ENCODE data around the gene GABRP.
"Not testable (repeated sequence)": the region's sequence is repeated elsewhere in the genome, so short reads cannot be mapped to it uniquely, and the experiment has no call there.

Gene GABRP

DNA sequence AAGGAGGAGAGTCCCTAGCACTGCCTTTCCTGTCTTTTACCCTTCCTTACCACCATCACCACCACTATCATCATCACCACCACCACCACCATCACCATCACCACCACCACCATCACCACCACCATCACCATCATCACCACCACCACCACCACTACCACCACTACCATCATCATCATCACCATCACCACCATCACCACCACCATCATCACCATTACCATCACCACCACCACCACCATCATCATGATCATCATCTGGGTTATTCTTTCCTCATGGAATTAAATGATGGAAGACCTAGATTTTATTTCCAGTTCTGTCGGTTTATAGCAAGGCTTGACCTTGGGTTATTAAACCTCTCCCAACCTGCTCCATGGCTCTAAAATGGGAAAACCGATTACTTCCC is 50.5 kb downstream of the GABRP start:
- CTCF ChIA-PET, result interaction anchor here (0.6 to 1.3 kb wide), 3 partner anchors 51 to 89 kb away, joined by 3 to 4 read pairs (median 3); no protein-coding TSS in a partner anchor
- TF ChIP-seq ZNF513 (tag by site-specific recombination; IDR thresholded peaks at IDR 0.05), result peak; percentile 58
- H3K9me3 ChIP-seq (ENCODE audit: control insufficient read depth, insufficient read depth, low read depth, low read length); H3K36me3 ChIP-seq (ENCODE audit: control insufficient read depth in 2 of 2, insufficient read depth in 1 of 2, low read length in 2 of 2); H3K27ac ChIP-seq (ENCODE audit: extremely low read depth, low read depth, low read length); H3K4me1 ChIP-seq (ENCODE audit: control insufficient read depth, insufficient read depth, low read length); H3K4me3 ChIP-seq (ENCODE audit: low read depth, low read length); POLR2A ChIA-PET: not testable (repeated sequence)

- no peaks in the 10 kb centered on the region for H3K9me3 ChIP-seq (ENCODE audit: control insufficient read depth, insufficient read depth, low read depth, low read length)
- CTCF ChIA-PET, result interaction anchor here (0.7 to 0.9 kb wide), 2 partner anchors 26 to 27 kb away, joined by 3 read pairs; no protein-coding TSS in a partner anchor
- TF ChIP-seq ZNF146 (tag by site-specific recombination; IDR thresholded peaks at IDR 0.05) (no peak), BCL6B (tag by site-specific recombination; IDR thresholded peaks at IDR 0.05) (no peak), ZNF473 (tag by site-specific recombination; IDR thresholded peaks at IDR 0.05) (no peak)
- TF ChIP-seq, protein P1, sequence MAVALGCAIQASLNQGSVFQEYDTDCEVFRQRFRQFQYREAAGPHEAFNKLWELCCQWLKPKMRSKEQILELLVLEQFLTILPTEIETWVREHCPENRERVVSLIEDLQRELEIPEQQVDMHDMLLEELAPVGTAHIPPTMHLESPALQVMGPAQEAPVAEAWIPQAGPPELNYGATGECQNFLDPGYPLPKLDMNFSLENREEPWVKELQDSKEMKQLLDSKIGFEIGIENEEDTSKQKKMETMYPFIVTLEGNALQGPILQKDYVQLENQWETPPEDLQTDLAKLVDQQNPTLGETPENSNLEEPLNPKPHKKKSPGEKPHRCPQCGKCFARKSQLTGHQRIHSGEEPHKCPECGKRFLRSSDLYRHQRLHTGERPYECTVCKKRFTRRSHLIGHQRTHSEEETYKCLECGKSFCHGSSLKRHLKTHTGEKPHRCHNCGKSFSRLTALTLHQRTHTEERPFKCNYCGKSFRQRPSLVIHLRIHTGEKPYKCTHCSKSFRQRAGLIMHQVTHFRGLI (tag by site-specific recombination; IDR thresholded peaks at IDR 0.05), result no peak
- POLR2A ChIA-PET, result no interaction called here
- H3K27ac ChIP-seq (ENCODE audit: extremely low read depth, low read depth, low read length), result no peak overlapping the region
- H3K36me3 ChIP-seq (ENCODE audit: control insufficient read depth in 2 of 2, insufficient read depth in 1 of 2, low read length in 2 of 2), result no peaks in the 10 kb centered on the region
- no peak overlapping the region for H3K4me3 ChIP-seq (ENCODE audit: low read depth, low read length)
- H3K4me1 ChIP-seq (ENCODE audit: control insufficient read depth, insufficient read depth, low read length), result no peaks in the 10 kb centered on the region
These were observed 52.7 kb downstream of the GABRP start for GRCh38 chr5:170836226-170836625.

DNA sequence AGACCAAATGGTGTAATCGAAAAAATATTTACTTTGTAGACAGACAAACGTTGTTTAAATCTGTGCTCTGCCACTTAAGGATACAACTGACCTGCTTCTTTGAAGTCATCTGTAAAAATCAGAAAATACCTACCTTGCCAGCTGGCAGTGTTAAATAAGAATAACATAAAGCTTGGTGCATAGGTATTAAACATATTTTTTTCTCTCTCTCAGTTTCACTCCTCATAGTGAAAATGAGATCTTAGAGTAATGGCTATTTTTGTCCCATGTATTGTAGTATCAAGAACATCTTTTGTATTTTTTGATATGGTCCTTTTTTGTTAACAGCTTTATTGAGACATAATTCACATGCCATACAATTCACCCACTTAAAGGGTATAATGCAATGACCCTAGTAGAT is 60.3 kb downstream of the GABRP start:
- Histone ChIP-seq H3K27ac (ENCODE audit: extremely low read depth, low read depth, low read length) (no peak overlapping the region), H3K4me3 (ENCODE audit: low read depth, low read length) (no peak overlapping the region), H3K9me3 (ENCODE audit: control insufficient read depth, insufficient read depth, low read depth, low read length) (no peaks in the 10 kb centered on the region), H3K4me1 (ENCODE audit: control insufficient read depth, insufficient read depth, low read length) (no peaks in the 10 kb centered on the region), H3K36me3 (ENCODE audit: control insufficient read depth in 2 of 2, insufficient read depth in 1 of 2, low read length in 2 of 2) (no peaks in the 10 kb centered on the region)
- ChIA-PET CTCF (no interaction called here), POLR2A (no interaction called here)
- TF ChIP-seq ZNF23 (tag by site-specific recombination; IDR thresholded peaks at IDR 0.05; ENCODE audit: borderline replicate concordance) (no peak), ZSCAN16 (tag by site-specific recombination; IDR thresholded peaks at IDR 0.05) (no peak), ZSCAN30 (tag by site-specific recombination; IDR thresholded peaks at IDR 0.05) (no peak), ZNF555 (tag by site-specific recombination; conservative IDR thresholded peaks at IDR 0.05) (no peak), ZNF155 (tag by site-specific recombination; IDR thresholded peaks at IDR 0.05) (no peak), MZF1 (tag by site-specific recombination; IDR thresholded peaks at IDR 0.05; ENCODE audit: borderline replicate concordance) (no peak), ZNF629 (tag by site-specific recombination; IDR thresholded peaks at IDR 0.05) (no peak), BCL11B (tag by site-specific recombination; IDR thresholded peaks at IDR 0.05; ENCODE audit: low read depth) (no peak), ZNF623 (tag by site-specific recombination; IDR thresholded peaks at IDR 0.05) (no peak), YY2 (tag by site-specific recombination; IDR thresholded peaks at IDR 0.05) (no peak), MYNN (tag by site-specific recombination; IDR thresholded peaks at IDR 0.05; ENCODE audit: borderline replicate concordance) (no peak), ZFP37 (tag by site-specific recombination; IDR thresholded peaks at IDR 0.05) (no peak), ZBTB49 (tag by site-specific recombination; IDR thresholded peaks at IDR 0.05; ENCODE audit: low read depth) (no peak), WT1 (tag by site-specific recombination; IDR thresholded peaks at IDR 0.05) (no peak)
- TF ChIP-seq, protein P2, sequence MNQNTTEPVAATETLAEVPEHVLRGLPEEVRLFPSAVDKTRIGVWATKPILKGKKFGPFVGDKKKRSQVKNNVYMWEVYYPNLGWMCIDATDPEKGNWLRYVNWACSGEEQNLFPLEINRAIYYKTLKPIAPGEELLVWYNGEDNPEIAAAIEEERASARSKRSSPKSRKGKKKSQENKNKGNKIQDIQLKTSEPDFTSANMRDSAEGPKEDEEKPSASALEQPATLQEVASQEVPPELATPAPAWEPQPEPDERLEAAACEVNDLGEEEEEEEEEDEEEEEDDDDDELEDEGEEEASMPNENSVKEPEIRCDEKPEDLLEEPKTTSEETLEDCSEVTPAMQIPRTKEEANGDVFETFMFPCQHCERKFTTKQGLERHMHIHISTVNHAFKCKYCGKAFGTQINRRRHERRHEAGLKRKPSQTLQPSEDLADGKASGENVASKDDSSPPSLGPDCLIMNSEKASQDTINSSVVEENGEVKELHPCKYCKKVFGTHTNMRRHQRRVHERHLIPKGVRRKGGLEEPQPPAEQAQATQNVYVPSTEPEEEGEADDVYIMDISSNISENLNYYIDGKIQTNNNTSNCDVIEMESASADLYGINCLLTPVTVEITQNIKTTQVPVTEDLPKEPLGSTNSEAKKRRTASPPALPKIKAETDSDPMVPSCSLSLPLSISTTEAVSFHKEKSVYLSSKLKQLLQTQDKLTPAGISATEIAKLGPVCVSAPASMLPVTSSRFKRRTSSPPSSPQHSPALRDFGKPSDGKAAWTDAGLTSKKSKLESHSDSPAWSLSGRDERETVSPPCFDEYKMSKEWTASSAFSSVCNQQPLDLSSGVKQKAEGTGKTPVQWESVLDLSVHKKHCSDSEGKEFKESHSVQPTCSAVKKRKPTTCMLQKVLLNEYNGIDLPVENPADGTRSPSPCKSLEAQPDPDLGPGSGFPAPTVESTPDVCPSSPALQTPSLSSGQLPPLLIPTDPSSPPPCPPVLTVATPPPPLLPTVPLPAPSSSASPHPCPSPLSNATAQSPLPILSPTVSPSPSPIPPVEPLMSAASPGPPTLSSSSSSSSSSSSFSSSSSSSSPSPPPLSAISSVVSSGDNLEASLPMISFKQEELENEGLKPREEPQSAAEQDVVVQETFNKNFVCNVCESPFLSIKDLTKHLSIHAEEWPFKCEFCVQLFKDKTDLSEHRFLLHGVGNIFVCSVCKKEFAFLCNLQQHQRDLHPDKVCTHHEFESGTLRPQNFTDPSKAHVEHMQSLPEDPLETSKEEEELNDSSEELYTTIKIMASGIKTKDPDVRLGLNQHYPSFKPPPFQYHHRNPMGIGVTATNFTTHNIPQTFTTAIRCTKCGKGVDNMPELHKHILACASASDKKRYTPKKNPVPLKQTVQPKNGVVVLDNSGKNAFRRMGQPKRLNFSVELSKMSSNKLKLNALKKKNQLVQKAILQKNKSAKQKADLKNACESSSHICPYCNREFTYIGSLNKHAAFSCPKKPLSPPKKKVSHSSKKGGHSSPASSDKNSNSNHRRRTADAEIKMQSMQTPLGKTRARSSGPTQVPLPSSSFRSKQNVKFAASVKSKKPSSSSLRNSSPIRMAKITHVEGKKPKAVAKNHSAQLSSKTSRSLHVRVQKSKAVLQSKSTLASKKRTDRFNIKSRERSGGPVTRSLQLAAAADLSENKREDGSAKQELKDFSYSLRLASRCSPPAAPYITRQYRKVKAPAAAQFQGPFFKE (tag by site-specific recombination; IDR thresholded peaks at IDR 0.05; ENCODE audit: borderline replicate concordance), result no peak

Measured in HEK293 (cell line).